ENCODE results near the gene TUBB8B.
"Not testable (repeated sequence)": the region's sequence is repeated elsewhere in the genome, so short reads cannot be mapped to it uniquely, and the experiment has no call there.

Gene TUBB8B

DNA sequence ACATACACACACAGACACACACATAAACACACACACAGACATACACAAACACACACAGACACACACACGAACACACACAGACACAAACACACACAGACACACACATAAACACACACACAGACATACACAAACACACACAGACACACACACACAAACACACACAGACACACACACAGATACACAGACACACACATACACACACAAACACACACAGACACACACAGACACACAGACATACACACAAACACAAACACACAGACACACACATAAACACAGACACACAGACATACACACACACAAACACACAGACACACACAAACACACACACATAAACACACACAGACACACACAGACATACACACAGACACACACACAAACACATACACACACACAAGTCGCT lies 31.5 kb upstream of the TUBB8B start:
- H3K27me3 ChIP-seq (ENCODE audit: control insufficient read depth, insufficient read depth, low read length); H3K9me3 ChIP-seq (ENCODE audit: control insufficient read depth, low read depth, low read length); H3K4me3 ChIP-seq (ENCODE audit: low read length); H3K9ac ChIP-seq (ENCODE audit: low read length); H3K4me1 ChIP-seq (ENCODE audit: control insufficient read depth, low read depth, low read length); H3K36me3 ChIP-seq (ENCODE audit: control insufficient read depth, low read depth, low read length); H3K27ac ChIP-seq (ENCODE audit: low read length): not testable (repeated sequence)

DNA sequence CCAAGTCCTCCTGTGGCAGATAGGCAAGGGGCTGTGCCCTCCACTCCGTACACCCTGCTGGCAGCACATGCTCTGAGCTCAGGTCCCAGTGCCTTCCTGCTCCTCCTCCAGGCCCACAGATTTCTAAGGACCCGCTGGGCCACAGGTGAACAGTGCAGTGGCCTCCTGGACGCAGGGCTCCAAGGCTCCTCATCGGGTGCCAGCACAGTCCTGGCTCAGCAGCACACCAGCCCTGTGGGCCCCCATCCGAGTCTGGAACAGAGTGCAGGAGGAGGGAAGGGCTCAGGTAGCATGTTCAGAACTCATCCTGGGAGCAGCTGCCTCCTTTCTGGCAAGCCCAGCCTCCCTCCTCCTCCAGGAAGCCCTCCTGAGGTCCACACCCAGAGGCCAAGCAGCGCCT lies 30.8 kb upstream of the TUBB8B start:
- not testable (repeated sequence) for H3K4me1 ChIP-seq (ENCODE audit: control insufficient read depth, low read depth, low read length); H3K27ac ChIP-seq (ENCODE audit: low read length); H3K4me3 ChIP-seq (ENCODE audit: low read length); H3K27me3 ChIP-seq (ENCODE audit: control insufficient read depth, insufficient read depth, low read length); H3K9ac ChIP-seq (ENCODE audit: low read length); H3K36me3 ChIP-seq (ENCODE audit: control insufficient read depth, low read depth, low read length); H3K9me3 ChIP-seq (ENCODE audit: control insufficient read depth, low read depth, low read length)

DNA sequence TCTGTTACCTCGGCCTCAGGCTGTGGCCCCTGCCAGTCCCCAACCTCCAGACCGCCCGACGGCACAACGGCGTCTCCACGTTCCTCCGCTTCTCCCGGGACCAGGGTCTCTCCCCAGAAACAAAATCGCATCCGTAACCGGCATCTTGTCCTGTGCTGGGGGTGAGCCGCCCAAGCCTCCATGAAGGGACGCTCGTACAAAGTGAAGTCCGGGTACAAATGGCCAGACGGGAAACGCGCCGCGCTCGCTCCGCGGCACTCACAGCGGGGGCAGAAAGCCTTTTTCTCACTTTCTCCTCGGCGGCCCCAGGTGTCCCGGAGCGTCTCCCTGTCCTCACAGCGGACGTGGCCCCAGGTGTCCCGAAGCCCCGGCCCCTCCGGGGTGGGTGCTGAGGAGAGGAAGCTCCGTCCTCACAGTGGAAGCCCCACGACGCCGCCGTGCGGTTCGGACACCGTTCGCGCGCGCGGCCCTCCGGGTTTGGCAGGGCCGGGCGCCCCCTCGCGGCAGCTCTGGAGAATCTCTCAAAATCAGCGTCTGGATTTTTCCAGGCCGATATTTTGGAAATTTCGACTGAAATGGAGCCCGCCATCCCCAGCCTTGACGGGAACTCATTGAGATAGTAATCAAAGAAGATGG lies 26.2 kb upstream of the TUBB8B start:
- not testable (repeated sequence) for H3K9ac ChIP-seq (ENCODE audit: low read length); H3K9me3 ChIP-seq (ENCODE audit: control insufficient read depth, low read depth, low read length); H3K4me3 ChIP-seq (ENCODE audit: low read length); H3K27ac ChIP-seq (ENCODE audit: low read length); H3K4me1 ChIP-seq (ENCODE audit: control insufficient read depth, low read depth, low read length); H3K36me3 ChIP-seq (ENCODE audit: control insufficient read depth, low read depth, low read length); H3K27me3 ChIP-seq (ENCODE audit: control insufficient read depth, insufficient read depth, low read length)

DNA sequence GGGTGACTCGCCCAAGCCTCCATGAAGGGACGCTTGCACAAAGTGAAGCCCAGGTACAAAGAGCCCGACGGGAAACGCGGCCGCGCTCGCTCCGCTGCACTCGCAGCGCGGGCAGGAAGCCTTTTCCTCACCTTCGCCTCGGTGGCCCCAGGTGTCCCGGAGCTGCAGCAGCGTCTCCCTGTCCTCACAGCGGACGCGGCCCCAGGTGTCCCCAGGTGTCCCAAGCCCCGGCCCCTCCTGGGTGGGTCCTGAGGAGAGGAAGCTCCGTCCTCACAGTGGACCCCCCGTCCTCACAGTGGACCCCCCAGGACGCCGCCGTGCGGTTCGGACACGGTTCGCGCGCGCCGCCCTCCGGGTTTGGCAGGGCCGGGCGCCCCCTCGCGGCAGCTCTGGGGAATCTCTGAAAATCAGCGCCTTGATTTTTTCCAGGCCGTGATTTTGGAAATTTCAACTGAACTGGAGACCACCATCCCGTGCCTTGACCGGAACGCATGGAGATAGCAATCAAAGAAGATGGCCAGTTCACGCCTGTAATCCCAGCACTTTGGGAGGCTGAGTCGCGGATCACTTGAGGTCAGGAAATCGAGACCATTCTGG lies 23.9 kb upstream of the TUBB8B start:
- H3K36me3 ChIP-seq (ENCODE audit: control insufficient read depth, low read depth, low read length); H3K4me1 ChIP-seq (ENCODE audit: control insufficient read depth, low read depth, low read length); H3K27me3 ChIP-seq (ENCODE audit: control insufficient read depth, insufficient read depth, low read length); H3K4me3 ChIP-seq (ENCODE audit: low read length); H3K27ac ChIP-seq (ENCODE audit: low read length); H3K9me3 ChIP-seq (ENCODE audit: control insufficient read depth, low read depth, low read length); H3K9ac ChIP-seq (ENCODE audit: low read length): not testable (repeated sequence)

DNA sequence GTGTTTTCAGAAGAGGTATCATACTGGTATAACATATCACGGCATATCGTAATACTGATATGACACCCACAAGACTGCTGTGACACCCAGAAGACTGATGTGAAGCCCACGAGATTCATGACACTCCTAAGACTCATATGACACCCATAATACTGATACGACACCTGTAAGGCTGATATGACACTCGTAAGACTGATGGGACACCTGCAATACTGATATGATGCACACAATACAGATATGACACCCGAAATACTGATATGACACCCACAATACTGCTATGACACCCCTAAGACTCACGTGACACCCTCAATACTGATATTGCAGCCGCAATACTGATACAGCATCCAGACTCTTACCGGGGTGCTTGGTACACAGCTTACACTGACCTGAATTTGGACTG lies 18.3 kb upstream of the TUBB8B start:
- H3K27me3 ChIP-seq (ENCODE audit: control insufficient read depth, insufficient read depth, low read length); H3K4me1 ChIP-seq (ENCODE audit: control insufficient read depth, low read depth, low read length); H3K9ac ChIP-seq (ENCODE audit: low read length); H3K36me3 ChIP-seq (ENCODE audit: control insufficient read depth, low read depth, low read length); H3K27ac ChIP-seq (ENCODE audit: low read length); H3K4me3 ChIP-seq (ENCODE audit: low read length): not testable (repeated sequence)
- H3K9me3 ChIP-seq (ENCODE audit: control insufficient read depth, low read depth, low read length) = peaks cover 25% of the 10 kb centered on the region

DNA sequence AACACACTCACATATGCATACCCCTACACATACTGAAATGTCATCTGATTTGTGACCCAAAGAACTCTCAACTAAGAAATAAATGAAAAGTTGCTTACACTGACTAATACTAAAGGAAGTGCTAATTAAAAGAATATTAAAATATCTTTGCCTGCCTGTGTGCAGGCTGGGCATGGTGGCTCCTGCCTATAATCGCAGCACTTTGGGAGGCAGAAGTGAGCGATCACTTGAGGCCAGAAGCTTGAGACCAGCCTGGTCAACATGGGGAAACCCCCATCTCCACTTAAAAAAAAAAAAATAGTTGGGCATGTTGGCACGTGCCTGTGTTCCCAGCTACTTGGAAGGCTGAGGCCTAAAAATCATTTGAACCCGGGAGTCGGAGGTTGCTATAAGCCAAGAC lies 14.9 kb upstream of the TUBB8B start:
- not testable (repeated sequence) for H3K27ac ChIP-seq (ENCODE audit: low read length); H3K36me3 ChIP-seq (ENCODE audit: control insufficient read depth, low read depth, low read length); H3K9ac ChIP-seq (ENCODE audit: low read length); H3K27me3 ChIP-seq (ENCODE audit: control insufficient read depth, insufficient read depth, low read length); H3K4me1 ChIP-seq (ENCODE audit: control insufficient read depth, low read depth, low read length); H3K4me3 ChIP-seq (ENCODE audit: low read length)
- H3K9me3 ChIP-seq (ENCODE audit: control insufficient read depth, low read depth, low read length) = peaks cover 23% of the 10 kb centered on the region

DNA sequence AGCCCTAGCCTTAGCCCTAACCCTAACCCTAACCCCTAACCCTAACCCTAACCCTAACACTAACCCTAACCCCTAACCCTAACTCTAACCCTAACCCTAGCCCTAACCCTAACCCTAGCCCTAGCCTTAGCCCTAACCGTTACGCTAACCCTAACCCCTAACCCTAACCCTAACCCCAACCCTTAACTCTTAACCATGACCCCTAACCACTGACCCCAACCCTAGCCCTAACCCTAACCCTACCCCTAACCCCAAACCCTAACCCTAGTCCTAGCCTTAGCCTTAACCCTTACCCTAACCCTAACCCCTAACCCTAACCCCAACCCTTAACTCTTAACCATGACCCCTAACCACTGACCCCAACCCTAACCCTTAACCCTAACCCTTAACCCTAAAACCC lies 14.2 kb upstream of the TUBB8B start:
- H3K9me3 ChIP-seq (ENCODE audit: control insufficient read depth, low read depth, low read length) = peaks cover 23% of the 10 kb centered on the region
- not testable (repeated sequence) for H3K4me1 ChIP-seq (ENCODE audit: control insufficient read depth, low read depth, low read length); H3K27ac ChIP-seq (ENCODE audit: low read length); H3K36me3 ChIP-seq (ENCODE audit: control insufficient read depth, low read depth, low read length); H3K27me3 ChIP-seq (ENCODE audit: control insufficient read depth, insufficient read depth, low read length); H3K4me3 ChIP-seq (ENCODE audit: low read length); H3K9ac ChIP-seq (ENCODE audit: low read length)

DNA sequence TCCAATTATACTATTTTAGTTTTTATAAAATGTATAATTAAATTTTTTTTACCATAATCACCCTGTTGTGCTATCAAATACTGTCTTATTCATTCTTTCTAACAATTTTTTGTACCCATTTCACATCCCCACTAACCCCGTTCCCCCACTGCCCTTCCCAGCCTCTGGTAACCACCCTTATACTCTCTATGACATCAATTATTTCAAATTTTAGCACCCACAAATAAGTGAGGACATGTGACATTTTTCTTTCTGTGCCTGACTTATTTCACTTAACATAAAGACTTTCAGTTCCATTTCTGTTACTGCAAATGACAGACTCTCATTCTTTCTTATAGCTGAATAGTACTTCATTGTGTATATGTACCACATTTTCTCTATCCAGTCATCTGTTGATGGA lies 5.0 kb upstream of the TUBB8B start:
- H3K27me3 ChIP-seq (ENCODE audit: control insufficient read depth, insufficient read depth, low read length); H3K9me3 ChIP-seq (ENCODE audit: control insufficient read depth, low read depth, low read length); H3K27ac ChIP-seq (ENCODE audit: low read length); H3K9ac ChIP-seq (ENCODE audit: low read length); H3K4me1 ChIP-seq (ENCODE audit: control insufficient read depth, low read depth, low read length); H3K36me3 ChIP-seq (ENCODE audit: control insufficient read depth, low read depth, low read length); H3K4me3 ChIP-seq (ENCODE audit: low read length): not testable (repeated sequence)

DNA sequence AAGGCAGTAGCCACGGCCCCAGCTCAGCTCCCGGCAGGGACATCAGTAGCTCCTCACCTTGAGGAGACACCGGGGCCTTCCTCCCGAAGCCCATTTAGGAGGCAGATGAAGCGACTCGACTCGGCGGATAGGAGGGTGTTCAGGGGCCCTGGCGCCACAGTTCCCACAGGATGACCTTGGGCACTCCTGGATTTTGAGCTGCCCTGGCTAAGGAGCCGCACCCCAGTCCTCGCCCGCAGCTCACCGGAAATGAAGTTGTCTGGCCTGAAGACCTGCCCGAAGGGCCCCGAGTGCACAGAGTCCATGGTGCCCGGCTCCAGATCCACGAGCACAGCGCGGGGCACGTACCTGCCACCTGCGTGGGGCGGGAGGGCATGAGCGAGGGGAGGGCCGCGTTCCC lies 719 bp downstream of the TUBB8B start:
- H3K27me3 ChIP-seq (ENCODE audit: control insufficient read depth, insufficient read depth, low read length); H3K36me3 ChIP-seq (ENCODE audit: control insufficient read depth, low read depth, low read length); H3K4me3 ChIP-seq (ENCODE audit: low read length); H3K9me3 ChIP-seq (ENCODE audit: control insufficient read depth, low read depth, low read length); H3K27ac ChIP-seq (ENCODE audit: low read length); H3K4me1 ChIP-seq (ENCODE audit: control insufficient read depth, low read depth, low read length); H3K9ac ChIP-seq (ENCODE audit: low read length): not testable (repeated sequence)

DNA sequence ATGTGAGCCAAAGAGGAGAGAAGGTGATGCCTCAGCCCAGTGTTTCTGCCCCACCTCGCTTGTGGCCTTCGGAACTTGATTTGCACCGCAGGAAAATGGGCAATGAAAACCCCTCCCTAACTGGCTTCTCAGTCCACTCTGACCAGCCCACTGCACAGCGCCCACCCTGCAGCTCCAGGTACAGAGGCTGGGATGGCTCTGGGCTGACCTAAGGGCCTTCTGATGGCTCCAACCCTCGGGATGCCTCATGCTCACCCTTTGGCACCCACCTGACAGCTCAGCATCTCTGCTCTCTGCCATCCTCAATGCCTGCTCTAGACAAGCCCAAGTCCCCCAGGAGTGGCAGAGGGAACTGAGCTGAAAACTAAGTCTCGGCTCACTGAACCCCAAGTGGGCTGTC lies 36.2 kb downstream of the TUBB8B start:
- not testable (repeated sequence) for H3K27ac ChIP-seq (ENCODE audit: low read length); H3K9me3 ChIP-seq (ENCODE audit: control insufficient read depth, low read depth, low read length); H3K4me3 ChIP-seq (ENCODE audit: low read length); H3K4me1 ChIP-seq (ENCODE audit: control insufficient read depth, low read depth, low read length); H3K36me3 ChIP-seq (ENCODE audit: control insufficient read depth, low read depth, low read length); H3K9ac ChIP-seq (ENCODE audit: low read length); H3K27me3 ChIP-seq (ENCODE audit: control insufficient read depth, insufficient read depth, low read length)

DNA sequence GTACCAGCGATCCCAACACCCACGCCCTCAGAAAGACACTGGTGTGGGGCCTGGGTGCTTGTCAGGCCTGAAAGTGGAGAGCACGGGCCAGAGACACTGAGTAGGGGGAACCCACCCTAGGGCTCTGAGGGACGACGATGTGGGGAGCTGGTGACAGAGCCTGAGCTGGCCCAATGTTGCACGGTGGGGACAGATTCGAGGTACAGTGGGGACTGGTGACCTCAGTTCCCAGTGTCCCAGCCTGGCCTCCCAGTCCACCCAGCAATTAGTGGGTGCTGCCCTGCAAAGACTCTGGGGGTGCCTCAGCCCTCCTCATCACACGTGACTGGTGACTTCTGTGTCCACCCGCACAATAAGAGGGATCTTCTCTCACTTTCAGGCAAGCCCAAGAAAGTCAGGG lies 36.6 kb downstream of the TUBB8B start:
- not testable (repeated sequence) for H3K36me3 ChIP-seq (ENCODE audit: control insufficient read depth, low read depth, low read length); H3K27ac ChIP-seq (ENCODE audit: low read length); H3K27me3 ChIP-seq (ENCODE audit: control insufficient read depth, insufficient read depth, low read length); H3K9me3 ChIP-seq (ENCODE audit: control insufficient read depth, low read depth, low read length); H3K9ac ChIP-seq (ENCODE audit: low read length); H3K4me1 ChIP-seq (ENCODE audit: control insufficient read depth, low read depth, low read length); H3K4me3 ChIP-seq (ENCODE audit: low read length)

DNA sequence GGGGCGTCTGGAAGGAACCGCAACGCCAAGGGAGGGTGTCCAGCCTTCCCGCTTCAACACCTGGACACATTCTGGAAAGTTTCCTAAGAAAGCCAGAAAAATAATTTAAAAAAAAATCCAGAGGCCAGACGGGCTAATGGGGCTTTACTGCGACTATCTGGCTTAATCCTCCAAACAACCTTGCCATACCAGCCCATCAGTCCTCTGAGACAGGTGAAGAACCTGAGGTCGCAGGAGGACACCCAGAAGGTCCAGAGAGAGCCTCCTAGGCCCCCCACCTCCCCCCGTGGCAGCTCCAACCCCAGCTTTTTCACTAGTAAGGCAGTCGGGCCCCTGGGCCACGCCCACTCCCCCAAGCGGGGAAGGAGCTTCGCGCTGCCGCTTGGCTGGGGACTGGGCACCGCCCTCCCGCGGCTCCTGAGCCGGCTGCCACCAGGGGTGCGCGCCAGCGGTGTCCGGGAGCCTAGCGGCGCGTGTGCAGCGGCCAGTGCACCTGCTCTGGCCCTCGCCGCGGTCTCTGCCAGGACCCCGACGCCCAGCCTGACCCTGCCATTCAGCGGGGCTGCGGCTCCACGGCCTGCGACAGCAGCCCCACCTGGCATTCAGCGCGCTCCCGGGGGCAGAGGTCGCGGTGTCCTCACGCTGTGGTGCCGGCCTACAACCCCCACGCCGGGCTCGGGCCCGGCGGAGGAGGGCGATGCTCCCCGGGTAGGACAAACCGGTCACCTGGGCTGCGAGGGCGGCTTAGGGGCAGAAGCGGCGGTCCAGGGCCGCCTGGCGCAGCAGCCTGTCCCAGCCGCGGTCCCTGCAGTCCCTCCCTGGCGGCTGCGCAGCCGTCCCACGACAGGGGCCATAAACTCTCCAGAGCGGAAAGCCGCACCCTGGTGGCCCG lies 37.8 kb downstream of the TUBB8B start:
- not testable (repeated sequence) for H3K9me3 ChIP-seq (ENCODE audit: control insufficient read depth, low read depth, low read length); H3K4me1 ChIP-seq (ENCODE audit: control insufficient read depth, low read depth, low read length); H3K9ac ChIP-seq (ENCODE audit: low read length); H3K27ac ChIP-seq (ENCODE audit: low read length); H3K36me3 ChIP-seq (ENCODE audit: control insufficient read depth, low read depth, low read length); H3K27me3 ChIP-seq (ENCODE audit: control insufficient read depth, insufficient read depth, low read length); H3K4me3 ChIP-seq (ENCODE audit: low read length)

Measured in iPS-18a (cell line).